GM18907 (cell line): ENCODE results near the gene ENPP7.

ENCODE experiments used
- ATAC-seq: cut with Tn5 transposase; IDR thresholded peaks from one replicate; pipeline ENCODE4 v1.9.1; 2021; ENCODE audit warnings: mild to moderate bottlenecking, moderate library complexity; ENCODE audit not compliant: unreplicated experiment

The ENPP7 gene

GRCh38 chr17:79730437-79730768 is 340 bp upstream of the ENPP7 start:
- no peak for ATAC-seq

- ATAC-seq, result no peak
Measured at GRCh38 chr17:79732254-79732653, 1.5 kb downstream of the ENPP7 start.

- no peak for ATAC-seq
Measured at GRCh38 chr17:79732804-79733691, 2.3 kb downstream of the ENPP7 start.

- no peak for ATAC-seq
Measured at GRCh38 chr17:79733692-79734070, 2.9 kb downstream of the ENPP7 start.

- ATAC-seq, result no peak
Measured at GRCh38 chr17:79735096-79735495, 4.4 kb downstream of the ENPP7 start.

- no peak for ATAC-seq
Measured at GRCh38 chr17:79737046-79737921, 6.5 kb downstream of the ENPP7 start.

GRCh38 chr17:79737922-79738578 is 7.3 kb downstream of the ENPP7 start:
- ATAC-seq, result no peak

- no peak for ATAC-seq
Measured at GRCh38 chr17:79738643-79739042, 7.9 kb downstream of the ENPP7 start.

- ATAC-seq, result no peak
Measured at GRCh38 chr17:79739148-79740062, 8.7 kb downstream of the ENPP7 start.

- ATAC-seq, result no peak
Measured at GRCh38 chr17:79740413-79740812, 9.7 kb downstream of the ENPP7 start.

- no peak for ATAC-seq
Measured at GRCh38 chr17:79741401-79741750, 10.6 kb downstream of the ENPP7 start.

- no peak for ATAC-seq
Measured at GRCh38 chr17:79741751-79742588, 11.2 kb downstream of the ENPP7 start.

- no peak for ATAC-seq
Measured at GRCh38 chr17:79742589-79742918, 11.8 kb downstream of the ENPP7 start.

- ATAC-seq, result no peak
Measured at GRCh38 chr17:79742951-79743476, 12.3 kb downstream of the ENPP7 start.

- ATAC-seq, result no peak
Measured at GRCh38 chr17:79743614-79744013, 12.9 kb downstream of the ENPP7 start.

- ATAC-seq, result no peak
Measured at GRCh38 chr17:79745641-79746105, 14.9 kb downstream of the ENPP7 start.

GRCh38 chr17:79746889-79747507 is 16.3 kb downstream of the ENPP7 start:
- ATAC-seq, result no peak

GRCh38 chr17:79747508-79748294 is 17.0 kb downstream of the ENPP7 start:
- no peak for ATAC-seq
